Testis (tissue), 3 donors: ENCODE data around the gene RAB12. TPM values are rescaled to one million over a fixed set of nuclear protein-coding genes. Genes with fewer than 3 reads are reported as not detected.

Source experiments
- DNase-seq: peaks from one replicate; pipeline ENCODE4 v3.0.0-alpha.2; 2019
- H3K27ac ChIP-seq, 2 donors: fragments of 200-600 bp; sonication (generic); one replicate each; pipeline ENCODE4 v1.5.1; 2019
- H3K27me3 ChIP-seq: fragments of 200-600 bp; sonication (generic); one replicate; pipeline ENCODE4 v1.5.1; 2019
- H3K36me3 ChIP-seq: fragments of 200-600 bp; sonication (generic); one replicate; pipeline ENCODE4 v1.5.1; 2017; ENCODE audit warnings: low read depth; ENCODE audit errors: missing control alignments
- H3K4me1 ChIP-seq: fragments of 200-600 bp; sonication (generic); one replicate; pipeline ENCODE4 v1.5.1; 2019
- H3K4me3 ChIP-seq, 2 donors: fragments of 200-600 bp; sonication (generic); one replicate each; pipeline ENCODE4 v1.5.1; 2017 to 2019
- H3K9me3 ChIP-seq: fragments of 200-600 bp; sonication (generic); one replicate; pipeline ENCODE4 v1.5.1; 2017
- POLR2A ChIP-seq: fragments of 450-650 bp; IDR thresholded peaks from one replicate; pipeline ENCODE4 v1.6.1; 2017; ENCODE audit warnings: antibody characterized with exemption, mild to moderate bottlenecking, moderate library complexity
- WGBS, 2 donors: methylation state at CpG; one replicate each; pipeline ENCODE4 v1.1.5; 2018; 5-methylcytosine and 5-hydroxymethylcytosine counted together
- intact Hi-C: fragments of 100-400 bp; cut with DNase I; formaldehyde crosslinking; loops from one replicate; pipeline ENCODE4 v1.15.1; 2023; ENCODE audit warnings: low total_unique reads
- polyA plus RNA-seq: library from polyadenylated mRNA; stranded (reverse); fragments of 350-450 nt; fragmentation: Illumina TruSeq; extraction: RNeasy Lipid Tissue Mini Kit (QIAGEN cat#74804); gene quantifications from one replicate; pipeline ENCODE4 v1.2.3, GENCODE V29; 2014; ENCODE audit warnings: low read depth, low replicate concordance; ENCODE audit not compliant: insufficient read depth
- total RNA-seq, 2 donors: library from RNA; depleted of rRNA; stranded (reverse); fragments of >200 nt; gene quantifications; one replicate each; pipeline ENCODE4 v1.2.3, GENCODE V29; 2016
- TF ChIP-seq, protein P1 (sequence below), 3 experiments: fragments of 450-650 bp in 2 of 3; fragments of 200-600 bp in 1 of 3; sonication (generic) in 1 of 3; IDR thresholded peaks; one replicate each; pipeline ENCODE4 v1.5.1; 2016 to 2019; ENCODE audit warnings: antibody characterized with exemption in 3 of 3, mild to moderate bottlenecking in 2 of 3, moderate library complexity in 1 of 3

Gene RAB12
- total and polyA plus RNA-seq, 3 donors from 2014 or later: 28.0 to 52.0 (median 39.8) TPM

DNA sequence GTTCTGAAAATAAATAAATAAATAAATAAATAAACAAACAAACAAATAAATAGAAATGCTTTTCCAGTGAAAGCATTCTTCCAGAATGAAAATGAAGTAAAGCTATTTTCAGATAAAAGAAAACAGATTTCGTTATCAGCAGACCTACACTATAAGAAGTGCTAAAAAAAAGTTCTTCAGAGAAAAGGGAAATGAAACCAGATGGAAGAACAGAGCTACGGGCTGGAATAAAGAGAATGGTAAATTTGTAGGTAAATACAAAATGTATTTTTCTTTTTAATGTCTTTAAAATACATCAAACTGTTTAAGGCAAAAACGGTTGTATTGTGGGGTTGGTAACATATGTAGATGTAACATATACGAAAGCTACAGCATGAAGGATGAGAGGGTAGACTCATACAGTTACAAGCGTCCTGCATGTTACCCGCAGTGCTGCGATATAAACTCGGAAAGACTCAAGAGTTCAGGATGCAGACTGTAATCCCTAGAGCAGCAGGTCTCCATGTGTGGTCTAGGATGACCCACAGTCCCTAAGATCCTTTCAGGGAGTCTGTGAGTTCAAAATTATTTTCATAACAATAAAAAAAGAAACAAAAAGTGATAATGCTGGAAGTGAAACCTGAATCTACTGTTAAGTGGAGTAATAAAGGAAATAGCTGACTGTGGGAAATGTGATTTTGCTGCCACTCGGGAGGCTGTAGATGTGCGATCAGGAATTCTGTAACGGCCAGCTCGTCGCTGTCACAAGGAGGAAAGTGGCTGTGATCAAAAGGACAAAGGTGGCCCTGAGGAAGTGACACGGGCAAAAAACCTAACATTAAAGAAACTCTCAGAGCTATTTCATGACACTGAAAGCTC lies 5.3 kb upstream of the RAB12 start:
- no peak for DNase-seq
- WGBS, 2 donors: 63 to 65% methylated on average over 14 of the region's 14 CpGs
- Histone ChIP-seq H3K36me3 (no peaks in the 10 kb centered on the region), H3K9me3 (no peaks in the 10 kb centered on the region), H3K4me3 (no peak overlapping the region), H3K4me1 (peaks cover 14% of the 10 kb centered on the region), H3K27ac (peak overlapping the region; percentile 9 to 32), H3K27me3 (no peaks in the 10 kb centered on the region)
- intact Hi-C loops: no loop called here
- no peak for TF ChIP-seq POLR2A
- TF ChIP-seq, protein P1, sequence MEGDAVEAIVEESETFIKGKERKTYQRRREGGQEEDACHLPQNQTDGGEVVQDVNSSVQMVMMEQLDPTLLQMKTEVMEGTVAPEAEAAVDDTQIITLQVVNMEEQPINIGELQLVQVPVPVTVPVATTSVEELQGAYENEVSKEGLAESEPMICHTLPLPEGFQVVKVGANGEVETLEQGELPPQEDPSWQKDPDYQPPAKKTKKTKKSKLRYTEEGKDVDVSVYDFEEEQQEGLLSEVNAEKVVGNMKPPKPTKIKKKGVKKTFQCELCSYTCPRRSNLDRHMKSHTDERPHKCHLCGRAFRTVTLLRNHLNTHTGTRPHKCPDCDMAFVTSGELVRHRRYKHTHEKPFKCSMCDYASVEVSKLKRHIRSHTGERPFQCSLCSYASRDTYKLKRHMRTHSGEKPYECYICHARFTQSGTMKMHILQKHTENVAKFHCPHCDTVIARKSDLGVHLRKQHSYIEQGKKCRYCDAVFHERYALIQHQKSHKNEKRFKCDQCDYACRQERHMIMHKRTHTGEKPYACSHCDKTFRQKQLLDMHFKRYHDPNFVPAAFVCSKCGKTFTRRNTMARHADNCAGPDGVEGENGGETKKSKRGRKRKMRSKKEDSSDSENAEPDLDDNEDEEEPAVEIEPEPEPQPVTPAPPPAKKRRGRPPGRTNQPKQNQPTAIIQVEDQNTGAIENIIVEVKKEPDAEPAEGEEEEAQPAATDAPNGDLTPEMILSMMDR (IDR thresholded peaks at IDR 0.05): no peak

DNA sequence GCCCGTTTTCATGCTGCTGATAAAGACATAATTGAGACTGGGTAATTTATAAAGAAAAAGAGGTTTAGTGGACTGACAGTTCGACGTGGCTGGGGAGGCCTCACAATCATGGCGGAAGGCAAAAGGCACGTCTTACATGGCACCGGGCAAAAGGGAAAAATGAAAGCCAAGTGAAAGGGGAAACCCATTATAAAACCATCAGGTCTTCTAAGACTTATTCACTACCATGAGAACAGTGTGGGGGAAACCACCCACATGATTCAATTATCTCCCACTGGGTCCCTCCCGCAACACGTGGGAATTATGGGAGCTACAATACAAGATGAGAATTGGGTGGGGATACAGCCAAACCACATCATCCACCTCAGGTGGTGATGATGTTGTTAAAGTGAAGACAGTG lies 3.3 kb upstream of the RAB12 start:
- 68 to 75% methylated on average over 8 of the region's 8 CpGs for WGBS, 2 donors
- no peak for DNase-seq
- intact Hi-C loops: no loop called here

DNA sequence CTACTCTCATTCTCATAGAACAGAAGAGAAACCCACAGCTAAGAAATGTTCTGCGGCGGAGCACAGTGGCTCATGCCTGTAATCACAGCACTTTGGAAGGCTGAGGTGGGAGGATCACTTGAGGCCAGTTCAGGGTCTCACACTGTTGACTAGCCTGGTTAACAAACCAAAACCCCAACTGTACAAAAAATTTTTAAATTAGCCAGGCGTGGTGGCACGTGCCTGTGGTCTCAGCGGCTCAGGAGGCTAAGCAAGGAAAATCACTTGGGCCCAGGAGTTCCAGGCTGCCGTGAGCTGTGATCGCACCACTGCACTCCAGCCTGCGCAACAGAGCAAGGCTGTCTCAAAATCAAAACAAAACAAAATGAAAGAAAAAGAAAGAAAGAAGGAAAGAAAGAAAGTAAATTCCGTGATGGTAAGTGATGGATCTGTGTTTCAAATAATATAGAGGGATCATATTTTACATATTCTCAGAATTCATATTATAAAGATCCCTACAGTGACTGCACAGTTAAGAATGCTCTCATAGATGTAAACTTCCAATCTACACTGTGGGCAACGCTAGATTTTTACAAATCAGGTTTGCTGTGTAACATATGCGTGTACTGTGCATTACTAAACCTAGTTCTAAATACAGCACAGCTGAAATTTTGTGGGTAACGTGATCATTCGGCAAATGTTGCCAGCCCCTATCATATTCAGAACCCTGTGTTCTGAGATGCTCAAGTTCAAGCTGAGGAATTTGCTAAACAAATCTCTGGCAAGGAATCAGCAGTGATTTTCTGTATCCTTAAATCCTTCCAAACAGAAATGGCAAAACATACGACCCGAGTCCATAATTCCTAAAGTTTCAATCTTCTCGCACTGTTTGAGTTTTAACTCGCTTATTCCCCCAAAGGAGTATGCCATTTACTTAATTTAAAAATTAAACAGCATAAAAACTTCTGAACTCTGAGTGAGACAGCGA lies 1.2 kb upstream of the RAB12 start:
- H3K4me1 ChIP-seq: peaks cover 27% of the 10 kb centered on the region
- no peaks in the 10 kb centered on the region for H3K9me3 ChIP-seq
- H3K4me3 ChIP-seq: peak overlapping the region; percentile 63 to 82
- intact Hi-C loops: no loop called here
- H3K36me3 ChIP-seq: no peaks in the 10 kb centered on the region
- DNase-seq: peak; percentile 57
- no peak for TF ChIP-seq POLR2A
- TF ChIP-seq, protein P1 (IDR thresholded peaks at IDR 0.05): no peak
- no peaks in the 10 kb centered on the region for H3K27me3 ChIP-seq
- peak overlapping the region; percentile 77 to 90 for H3K27ac ChIP-seq
- WGBS, 2 donors: 21 to 27% methylated on average over 18 of the region's 18 CpGs

More for the DNA sequence above, 3.3 kb upstream of the RAB12 start:
- Histone ChIP-seq H3K27ac (peak overlapping the region in 1 of 2 donors; percentile 43), H3K27me3 (no peaks in the 10 kb centered on the region), H3K4me1 (peaks cover 21% of the 10 kb centered on the region), H3K9me3 (no peaks in the 10 kb centered on the region), H3K4me3 (no peak overlapping the region), H3K36me3 (no peaks in the 10 kb centered on the region)
- no peak for TF ChIP-seq POLR2A
- TF ChIP-seq, protein P1 (IDR thresholded peaks at IDR 0.05): no peak

- intact Hi-C loops: no loop called here
- WGBS, 2 donors: 0 to 1% methylated on average over 11 to 58 of the region's 78 CpGs
- no peaks in the 10 kb centered on the region for H3K27me3 ChIP-seq
- TF ChIP-seq, protein P1 (IDR thresholded peaks at IDR 0.05): no peak
- TF ChIP-seq POLR2A: no peak
- peak overlapping the region; percentile 82 to 83 for H3K27ac ChIP-seq
- DNase-seq: peak; percentile 46
- peaks cover 30% of the 10 kb centered on the region for H3K4me1 ChIP-seq
- H3K36me3 ChIP-seq: no peaks in the 10 kb centered on the region
- H3K9me3 ChIP-seq: no peaks in the 10 kb centered on the region
- peak overlapping the region; percentile 82 to 94 for H3K4me3 ChIP-seq
These were observed 622 bp downstream of the RAB12 start for GRCh38 chr18:8609659-8610458.
